Mammary epithelial cell (primary cell): ENCODE results near the gene ACTL6A.

Experiments
- EZH2 ChIP-seq: IDR thresholded peaks from 2 replicates; pipeline ENCODE4 v1.6.1; 2012; ENCODE audit warnings: low read length, inconsistent platforms, borderline replicate concordance
- TF ChIP-seq, protein P1 (sequence below), 2 donors: IDR thresholded peaks in 1 of 2; conservative IDR thresholded peaks in 1 of 2; 2 replicates each; pipeline ENCODE4 v1.5.1; 2011 to 2012; ENCODE audit warnings: inconsistent platforms in 2 of 2, low read length in 2 of 2, mild to moderate bottlenecking in 2 of 2, control low read depth in 1 of 2, low read depth in 1 of 2; ENCODE audit not compliant: insufficient read depth in 1 of 2; ENCODE audit errors: extremely low read depth in 1 of 2

- TF ChIP-seq, protein P1, sequence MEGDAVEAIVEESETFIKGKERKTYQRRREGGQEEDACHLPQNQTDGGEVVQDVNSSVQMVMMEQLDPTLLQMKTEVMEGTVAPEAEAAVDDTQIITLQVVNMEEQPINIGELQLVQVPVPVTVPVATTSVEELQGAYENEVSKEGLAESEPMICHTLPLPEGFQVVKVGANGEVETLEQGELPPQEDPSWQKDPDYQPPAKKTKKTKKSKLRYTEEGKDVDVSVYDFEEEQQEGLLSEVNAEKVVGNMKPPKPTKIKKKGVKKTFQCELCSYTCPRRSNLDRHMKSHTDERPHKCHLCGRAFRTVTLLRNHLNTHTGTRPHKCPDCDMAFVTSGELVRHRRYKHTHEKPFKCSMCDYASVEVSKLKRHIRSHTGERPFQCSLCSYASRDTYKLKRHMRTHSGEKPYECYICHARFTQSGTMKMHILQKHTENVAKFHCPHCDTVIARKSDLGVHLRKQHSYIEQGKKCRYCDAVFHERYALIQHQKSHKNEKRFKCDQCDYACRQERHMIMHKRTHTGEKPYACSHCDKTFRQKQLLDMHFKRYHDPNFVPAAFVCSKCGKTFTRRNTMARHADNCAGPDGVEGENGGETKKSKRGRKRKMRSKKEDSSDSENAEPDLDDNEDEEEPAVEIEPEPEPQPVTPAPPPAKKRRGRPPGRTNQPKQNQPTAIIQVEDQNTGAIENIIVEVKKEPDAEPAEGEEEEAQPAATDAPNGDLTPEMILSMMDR (conservative IDR thresholded peaks at IDR 0.05 in 1 of 2, IDR thresholded peaks at IDR 0.05 in 1 of 2; ENCODE audit: extremely low read depth in 1 of 2, insufficient read depth in 1 of 2, low read depth in 1 of 2, low read length in 2 of 2), result no peak
- no peak for TF ChIP-seq EZH2
Observed at GRCh38 chr3:179536256-179536655, 26.5 kb upstream of the ACTL6A start.
